ENCODE measurements around the gene PHIP.

DNA sequence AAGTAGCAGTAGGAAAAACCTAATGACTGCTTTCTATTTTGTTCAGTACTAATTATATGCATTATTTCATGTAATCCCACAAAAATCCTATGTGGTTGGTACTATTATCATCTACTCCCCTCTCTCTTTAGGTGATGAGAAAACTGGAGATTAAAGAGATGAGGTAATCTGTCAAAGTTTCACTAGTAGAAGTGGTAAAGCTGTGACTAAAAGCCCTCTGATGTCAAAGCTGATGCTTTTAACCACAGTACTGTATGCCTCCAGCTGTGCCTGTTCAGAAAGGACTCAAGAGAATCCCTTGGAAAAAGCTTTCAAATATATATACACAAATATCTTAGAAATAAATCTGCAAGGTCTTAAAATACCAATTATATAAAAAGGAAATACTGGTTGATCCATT, 38.0 kb downstream of the PHIP start:
- TF ChIP-seq GATA2 (IDR thresholded peaks at IDR 0.05; ENCODE audit: low read depth, low read length) (no peak), GATA3 (IDR thresholded peaks at IDR 0.05; ENCODE audit: low read depth, low read length) (no peak)

Data from SH-SY5Y (cell line).